HG02588 (cell line): ENCODE measurements around the gene ABCC9.
"Not testable (repeated sequence)": the region's sequence is repeated elsewhere in the genome, so short reads cannot be mapped to it uniquely, and the experiment has no call there.

ENCODE experiments used
- ATAC-seq: cut with Tn5 transposase; IDR thresholded peaks from one replicate; pipeline ENCODE4 v1.9.1; 2021; ENCODE audit warnings: mild to moderate bottlenecking, moderate library complexity; ENCODE audit not compliant: unreplicated experiment

ABCC9 gene

DNA sequence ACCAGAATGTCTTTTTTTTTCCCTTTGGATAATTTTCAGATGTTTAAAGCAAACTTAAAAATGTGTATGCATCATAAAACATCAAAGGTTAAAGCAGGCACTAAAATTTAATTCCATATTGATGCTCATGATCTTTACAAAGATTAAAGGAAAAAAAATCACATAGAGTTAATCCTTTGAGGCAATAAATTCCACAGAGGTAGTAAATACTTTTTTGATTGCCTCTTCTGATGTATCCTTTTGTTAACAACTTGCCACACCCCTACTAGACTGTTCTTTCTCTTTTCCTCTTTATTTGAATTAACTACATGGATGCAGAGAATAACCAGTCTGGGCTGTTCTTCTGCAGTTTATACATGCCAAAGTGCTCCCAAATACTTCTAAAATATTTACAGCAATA lies 121.5 kb downstream of the ABCC9 start:
- ATAC-seq: no peak

DNA sequence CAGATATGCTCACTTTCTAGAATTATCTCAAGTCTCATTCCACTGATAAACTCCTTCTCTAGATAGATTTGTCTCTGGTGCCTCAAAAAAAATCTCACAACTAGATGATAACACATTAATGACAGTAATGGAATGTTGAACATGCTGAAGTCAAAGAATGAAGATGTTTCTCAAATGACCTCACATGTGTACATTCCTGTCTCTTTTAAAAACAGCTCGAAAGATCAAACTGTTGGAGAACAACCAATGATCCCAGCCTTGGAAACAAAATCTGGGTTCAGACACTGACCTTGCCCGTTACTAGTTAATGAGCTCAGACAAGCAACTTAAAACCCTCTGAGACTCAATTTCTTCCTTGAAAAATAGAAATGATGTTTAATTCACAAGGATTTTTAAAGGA lies 122.0 kb downstream of the ABCC9 start:
- no peak for ATAC-seq

DNA sequence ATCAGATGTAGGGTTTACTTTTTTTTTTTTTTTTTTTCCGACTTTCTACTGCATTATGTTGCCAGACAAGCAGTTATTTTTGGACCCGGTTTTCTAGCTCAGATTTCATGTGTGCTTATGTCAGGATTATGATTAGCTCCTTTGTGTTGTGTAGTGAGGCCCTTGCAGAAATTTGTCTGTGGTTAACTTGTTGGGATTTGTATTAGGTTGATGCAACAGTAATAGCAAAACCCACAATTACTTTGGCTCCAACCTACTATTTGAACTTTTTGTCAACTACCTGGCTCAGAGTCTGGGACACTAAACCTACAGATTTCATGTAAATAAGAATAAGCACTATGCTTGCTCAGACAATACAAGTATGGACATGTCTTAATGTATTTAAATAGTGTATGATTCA lies 122.6 kb downstream of the ABCC9 start:
- ATAC-seq: no peak

DNA sequence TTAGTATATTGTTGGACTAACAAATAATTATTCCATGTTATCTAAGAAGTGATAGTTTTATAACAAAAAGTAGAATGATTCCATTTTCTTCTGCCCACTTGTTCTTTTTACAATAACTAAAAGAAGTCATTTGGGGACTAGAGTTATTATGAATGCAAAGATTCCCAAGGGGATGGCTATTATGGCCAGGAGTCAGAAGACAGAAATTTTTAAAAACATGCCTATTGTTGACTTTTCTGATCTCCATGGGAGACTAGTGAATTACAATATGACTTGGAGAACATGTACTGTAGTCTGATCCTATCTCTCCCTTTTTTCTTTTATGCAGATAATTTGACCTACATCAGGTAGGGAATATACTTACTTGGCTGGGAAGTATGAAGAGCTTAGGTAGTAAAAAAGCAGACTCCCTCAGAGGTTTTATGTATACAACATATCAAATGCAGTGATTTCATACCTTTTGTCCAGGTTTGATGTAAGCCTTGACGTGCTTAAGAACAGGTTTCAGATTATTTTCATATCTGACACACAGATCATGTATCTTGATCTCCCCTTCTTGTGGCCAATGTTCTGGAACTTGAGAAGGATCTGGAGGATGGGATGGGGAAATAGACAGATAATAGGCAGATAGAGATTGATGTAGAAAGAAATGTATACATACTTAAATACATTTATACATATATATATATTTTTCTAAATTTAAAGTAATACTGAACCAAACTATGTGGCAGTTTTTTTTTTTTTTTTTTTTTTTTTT lies 125.7 kb downstream of the ABCC9 start:
- ATAC-seq: no peak

DNA sequence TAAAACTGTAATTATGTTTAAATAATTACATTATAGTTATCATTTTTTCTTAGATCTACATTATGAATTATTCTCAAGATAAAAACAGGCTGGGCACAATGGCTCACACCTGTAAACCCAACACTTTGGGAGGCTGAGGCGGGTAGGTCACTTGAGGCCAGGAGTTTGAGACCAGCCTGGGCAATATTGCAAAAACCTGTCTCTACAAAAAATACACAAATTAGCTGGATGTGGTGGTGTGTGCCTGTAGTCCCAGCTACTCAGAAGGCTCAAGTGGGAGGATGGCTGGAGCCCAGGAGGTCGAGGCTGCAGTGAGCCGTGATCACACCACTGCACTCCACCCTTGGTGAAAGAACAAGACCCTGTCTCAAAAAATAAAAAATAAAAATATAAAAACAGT lies 126.4 kb downstream of the ABCC9 start:
- no peak for ATAC-seq

DNA sequence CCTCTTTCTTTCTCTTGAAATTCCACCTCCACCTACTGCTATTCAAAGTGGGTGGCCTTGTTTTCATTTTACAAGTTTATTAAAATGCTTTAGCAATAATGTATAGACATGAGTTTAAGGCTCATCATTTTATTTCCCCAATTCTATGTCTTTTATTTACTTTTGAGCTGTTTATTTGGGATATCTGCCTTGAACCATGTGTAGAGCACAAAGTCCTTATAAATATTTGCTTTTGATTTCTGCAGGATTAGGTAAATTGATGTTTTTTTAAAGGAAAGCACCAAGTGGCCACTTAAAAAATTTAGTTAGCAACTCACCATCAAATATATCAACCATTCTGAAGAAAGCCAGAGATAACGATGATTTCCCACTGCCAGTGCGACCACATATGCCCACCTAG lies 126.9 kb downstream of the ABCC9 start:
- ATAC-seq: no peak

DNA sequence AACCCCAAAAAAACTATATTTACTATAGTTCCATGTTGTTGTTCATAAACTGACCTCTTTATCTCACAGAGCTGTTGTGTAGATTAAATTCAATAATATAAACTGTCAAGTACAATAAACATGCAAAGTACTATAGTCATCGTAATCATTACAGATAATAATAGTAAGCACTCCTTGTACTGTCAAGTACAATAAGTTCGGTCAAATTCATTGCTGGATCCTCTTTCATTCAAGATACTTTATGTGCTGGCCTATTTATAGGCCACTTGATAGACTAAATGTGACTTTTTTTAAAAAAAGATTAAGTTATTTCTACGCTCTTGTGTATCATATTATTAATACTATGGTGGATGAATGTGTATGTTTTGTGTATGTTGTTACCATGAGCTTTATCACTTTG lies 127.5 kb downstream of the ABCC9 start:
- no peak for ATAC-seq

DNA sequence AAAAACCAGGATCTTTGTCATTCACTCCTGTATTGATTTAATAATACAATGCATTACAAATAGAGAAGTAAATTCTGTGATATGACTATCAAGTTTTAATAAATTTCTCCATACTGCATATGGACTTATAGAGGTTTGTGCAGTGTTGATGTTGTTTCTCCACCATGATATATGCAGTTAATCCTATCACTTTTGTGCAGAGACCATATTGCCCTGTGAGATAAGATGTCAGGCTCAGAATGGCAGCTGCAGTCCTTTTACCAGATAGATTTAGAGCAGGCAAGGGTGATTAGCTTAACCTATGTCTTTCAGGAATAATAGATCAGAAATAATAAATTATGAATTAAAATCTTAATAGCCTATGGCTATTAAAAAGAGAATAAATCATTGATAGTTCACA lies 128.1 kb downstream of the ABCC9 start:
- ATAC-seq: no peak

DNA sequence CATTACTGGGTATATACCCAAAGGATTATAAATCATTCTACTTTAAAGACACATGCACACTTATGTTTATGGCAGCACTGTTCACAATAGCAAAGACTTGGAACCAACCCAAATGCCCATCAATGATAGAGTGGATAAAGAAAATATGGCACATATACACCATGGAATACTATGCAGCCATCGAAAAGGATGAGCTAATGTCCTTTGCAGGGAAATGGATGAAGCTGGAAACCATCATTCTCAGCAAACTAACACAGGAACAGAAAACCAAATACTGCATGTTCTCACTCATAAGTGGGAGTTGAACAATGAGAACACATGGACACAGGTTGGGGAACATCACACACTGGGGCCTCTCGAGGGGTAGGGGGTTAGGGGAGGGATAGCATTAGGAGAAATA lies 128.9 kb downstream of the ABCC9 start:
- ATAC-seq: not testable (repeated sequence)

DNA sequence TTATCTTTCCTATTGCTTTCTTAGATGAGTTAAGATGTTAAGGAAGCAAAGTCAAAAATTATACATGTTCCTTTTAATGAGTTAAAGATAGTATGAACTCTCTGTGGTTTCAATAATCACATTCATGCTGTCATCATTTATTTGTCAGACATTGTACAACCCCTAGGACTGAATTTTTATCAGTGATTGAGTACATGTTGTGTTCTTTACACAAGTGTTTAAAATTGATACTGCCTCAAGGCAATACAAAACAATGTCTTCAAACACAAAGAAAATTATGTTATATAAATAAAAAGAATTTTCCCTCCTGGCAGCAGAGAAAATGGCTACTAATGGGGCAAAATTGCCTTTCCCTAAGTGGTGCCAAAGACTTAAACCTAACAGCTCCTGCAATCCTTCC lies 132.1 kb downstream of the ABCC9 start:
- no peak for ATAC-seq

DNA sequence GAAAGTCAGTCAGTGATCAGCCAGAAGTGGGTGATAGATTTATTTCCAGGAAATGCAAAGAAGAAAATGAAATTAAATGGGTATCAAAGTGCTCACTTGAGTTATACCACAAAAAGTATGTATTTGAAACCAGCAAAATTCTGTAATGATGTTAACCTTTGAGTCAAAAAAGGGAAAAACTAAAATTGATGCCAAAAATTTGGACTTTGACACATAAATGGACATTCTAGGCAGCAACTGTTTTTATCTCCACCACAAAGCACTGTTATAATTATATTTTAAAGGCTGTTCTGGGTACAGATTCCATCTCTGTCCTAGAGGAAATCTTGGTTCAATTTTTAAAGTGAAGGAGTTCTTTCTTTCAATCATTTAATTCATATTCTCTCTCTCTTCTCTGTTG lies 135.0 kb downstream of the ABCC9 start:
- ATAC-seq: no peak

DNA sequence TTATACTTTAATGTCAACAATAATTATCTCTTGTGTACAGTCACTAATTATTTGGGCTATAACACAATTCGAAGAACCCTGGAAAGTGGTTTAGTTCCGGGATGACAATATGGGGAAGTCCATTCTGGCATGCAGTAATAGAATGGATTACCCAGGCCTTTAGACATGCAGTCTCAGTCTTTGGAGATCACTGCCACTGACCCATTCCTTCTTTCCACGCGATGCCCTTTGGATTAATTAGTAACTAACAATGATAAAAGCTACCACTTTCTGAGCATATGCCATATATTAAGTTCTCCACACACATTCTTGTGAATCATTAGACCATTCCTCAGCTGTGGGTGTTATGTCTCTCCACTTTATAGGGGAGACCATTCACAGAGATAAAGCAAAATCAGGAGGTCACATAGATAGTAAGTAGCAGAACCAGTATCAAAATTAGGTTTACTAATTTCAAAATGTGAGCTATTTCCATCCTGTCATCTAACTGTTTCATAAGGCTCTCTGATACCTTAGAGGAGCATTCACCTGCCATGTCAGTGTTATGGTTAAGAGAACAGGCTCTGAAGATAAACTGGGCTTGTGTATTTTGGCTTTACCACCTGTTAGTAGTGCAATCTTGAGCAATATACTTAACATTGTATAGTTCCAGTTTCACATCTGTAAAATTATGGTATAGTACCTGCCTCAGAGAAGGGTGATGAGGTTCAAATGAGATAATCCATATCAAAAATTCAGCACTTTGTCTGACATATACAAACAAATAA lies 139.5 kb downstream of the ABCC9 start:
- no peak for ATAC-seq

DNA sequence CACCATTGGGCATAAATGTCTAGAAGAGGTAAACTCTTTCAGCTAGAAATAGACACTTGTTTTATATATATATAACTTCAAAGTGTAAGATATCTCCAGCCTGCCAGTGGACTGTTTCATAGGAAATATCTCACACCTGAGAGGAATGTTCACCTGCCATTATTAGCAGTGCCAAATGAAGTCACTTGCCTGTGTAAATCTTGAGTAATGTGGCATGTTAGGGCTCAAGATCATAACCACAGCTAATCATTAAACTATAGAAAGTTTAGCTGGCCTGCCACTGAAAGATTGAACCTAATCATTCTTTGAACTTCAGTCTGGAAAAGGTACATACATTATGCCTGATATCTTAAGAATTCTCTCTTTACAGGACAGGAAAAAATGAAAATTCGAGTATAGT lies 141.2 kb downstream of the ABCC9 start:
- ATAC-seq: no peak

DNA sequence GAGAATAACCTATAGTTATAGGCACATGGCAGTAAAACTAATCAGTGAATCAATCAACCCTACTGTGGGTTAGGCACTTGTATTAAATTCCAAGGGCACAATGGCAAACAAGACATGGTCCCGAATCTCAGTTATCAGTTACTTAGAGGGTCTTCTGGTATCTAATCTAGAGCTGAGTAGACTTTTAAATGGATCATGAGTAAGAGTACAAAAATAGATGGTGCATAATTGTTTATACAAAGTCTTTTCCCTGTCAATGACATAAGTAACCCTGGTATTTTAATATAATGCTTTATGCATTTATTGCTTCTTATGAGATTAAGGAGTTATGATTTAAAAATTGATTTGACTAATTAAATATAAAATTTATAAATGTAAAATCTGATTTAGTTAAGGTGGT lies 143.7 kb downstream of the ABCC9 start:
- ATAC-seq: no peak

DNA sequence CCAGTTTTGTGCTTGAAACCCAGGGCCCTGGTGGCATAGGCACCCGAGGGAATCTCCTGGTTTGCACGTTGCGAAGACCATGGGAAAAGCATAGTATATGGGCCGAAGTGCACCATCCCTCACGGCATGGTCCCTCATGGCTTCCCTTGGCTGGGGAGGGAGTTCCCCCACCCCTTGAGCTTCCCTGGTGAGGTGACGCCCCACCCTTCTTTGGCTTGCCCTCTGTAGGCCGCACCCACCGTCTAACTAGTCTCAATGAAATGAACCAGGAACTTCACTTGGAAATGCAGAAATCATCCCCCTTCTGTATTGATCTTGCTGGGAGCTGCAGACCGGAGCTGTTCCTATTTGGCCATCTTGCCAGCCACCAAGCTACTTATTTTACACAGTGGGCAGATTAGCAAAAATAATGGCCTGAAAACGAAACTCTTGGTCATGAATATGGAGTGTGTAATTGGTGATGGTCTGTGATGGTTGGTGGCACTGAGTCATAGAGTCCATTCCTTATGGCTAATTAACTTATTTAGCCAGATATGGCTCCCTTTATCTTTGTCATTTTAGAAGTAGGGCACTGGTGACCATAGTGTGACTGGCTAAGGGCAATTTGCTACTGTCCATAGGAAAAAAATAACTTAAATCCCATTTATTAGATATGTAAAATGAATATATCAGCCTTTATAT lies 145.4 kb downstream of the ABCC9 start:
- no peak for ATAC-seq

DNA sequence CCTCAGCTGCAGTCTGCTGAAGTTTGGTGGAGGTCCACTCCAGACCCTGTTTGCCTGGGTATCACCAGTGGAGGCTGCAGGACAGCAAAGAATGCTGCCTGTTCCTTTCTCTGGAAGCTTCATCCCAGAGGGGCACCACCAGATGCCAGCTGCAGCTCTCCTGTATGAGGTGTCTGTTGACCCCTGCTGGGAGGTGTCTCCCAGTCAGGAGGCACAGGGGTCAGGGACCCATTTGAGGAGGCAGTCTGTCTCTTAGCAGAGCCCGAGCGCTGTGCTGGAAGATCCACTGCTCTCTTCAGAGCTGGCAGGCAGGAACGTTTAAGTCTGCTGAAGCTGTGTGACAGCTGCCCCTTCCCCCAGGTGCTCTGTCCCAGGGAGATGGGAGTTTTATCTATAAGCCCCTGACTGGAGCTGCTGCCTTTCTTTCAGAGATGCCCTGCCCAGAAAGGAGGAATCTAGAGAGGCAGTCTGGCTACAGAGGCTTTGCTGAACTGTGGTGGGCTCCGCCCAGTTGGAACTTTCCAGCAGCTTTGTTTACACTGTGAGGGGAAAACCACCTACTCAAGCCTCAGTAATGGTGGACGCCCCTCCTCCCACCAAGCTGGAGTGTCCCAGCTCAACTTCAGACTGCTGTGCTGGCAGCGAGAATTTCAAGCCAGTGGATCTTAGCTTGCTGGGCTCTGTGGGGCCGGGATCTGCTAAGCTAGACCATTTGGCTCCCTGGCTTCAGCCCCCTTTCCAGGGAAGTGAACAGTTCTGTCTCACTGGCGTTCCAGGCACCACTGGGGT lies 146.2 kb downstream of the ABCC9 start:
- not testable (repeated sequence) for ATAC-seq

DNA sequence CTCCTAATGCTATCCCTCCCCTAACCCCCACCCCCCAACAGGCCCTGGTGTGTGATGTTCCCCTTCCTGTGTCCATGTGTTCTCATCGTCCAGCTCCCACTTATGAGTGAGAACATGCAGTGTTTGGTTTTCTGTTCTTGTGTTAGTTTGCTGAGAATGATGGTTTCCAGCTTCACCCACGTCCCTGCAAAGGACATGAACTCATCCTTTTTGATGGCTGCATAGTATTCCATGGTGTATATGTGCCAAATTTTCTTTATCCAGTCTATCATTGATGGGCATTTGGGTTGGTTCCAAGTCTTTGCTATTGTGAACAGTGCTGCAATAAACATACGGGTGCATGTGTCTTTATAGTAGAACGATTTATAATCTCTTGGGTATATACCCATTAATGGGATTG lies 151.5 kb downstream of the ABCC9 start:
- not testable (repeated sequence) for ATAC-seq

DNA sequence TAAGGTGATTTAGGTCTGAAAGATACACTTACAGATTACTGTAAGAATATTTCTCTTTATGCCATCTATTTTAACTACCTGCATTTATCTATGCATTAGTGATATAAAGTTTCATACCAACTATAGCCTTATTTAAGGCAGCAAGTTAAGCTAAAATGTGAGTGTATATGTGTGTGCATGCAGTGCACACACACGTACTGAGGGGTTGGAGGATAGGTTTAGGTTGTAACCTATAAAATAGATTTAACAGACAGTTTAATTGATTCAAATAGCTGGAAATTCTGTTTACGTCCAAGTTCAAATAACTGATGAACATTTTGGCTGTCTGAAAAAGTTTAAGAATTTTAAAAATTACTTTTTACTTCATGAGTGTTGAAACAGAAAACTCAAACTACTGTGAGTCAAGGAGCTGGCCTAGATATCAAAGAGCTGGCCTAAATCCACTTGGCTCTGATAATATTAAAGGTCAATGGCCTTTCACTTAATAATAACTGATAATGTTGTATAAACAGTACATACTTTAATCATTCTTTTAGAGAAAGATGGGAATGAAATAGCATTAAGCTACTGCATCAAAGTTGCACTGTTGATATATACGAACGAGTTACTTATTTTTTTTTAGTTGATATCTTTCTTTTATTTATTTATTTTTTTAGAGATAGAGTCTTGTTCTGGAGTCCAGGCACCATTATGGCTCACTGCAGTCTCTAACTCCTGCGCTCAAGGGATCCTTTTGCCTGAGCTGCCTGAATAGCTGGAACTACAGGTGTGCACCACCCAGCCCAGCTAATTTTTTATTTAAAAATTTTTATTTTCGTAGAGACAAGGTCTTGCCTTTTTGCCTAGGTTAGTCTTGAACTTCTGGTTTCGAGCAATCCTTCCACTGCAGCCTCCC lies 152.9 kb downstream of the ABCC9 start:
- no peak for ATAC-seq

DNA sequence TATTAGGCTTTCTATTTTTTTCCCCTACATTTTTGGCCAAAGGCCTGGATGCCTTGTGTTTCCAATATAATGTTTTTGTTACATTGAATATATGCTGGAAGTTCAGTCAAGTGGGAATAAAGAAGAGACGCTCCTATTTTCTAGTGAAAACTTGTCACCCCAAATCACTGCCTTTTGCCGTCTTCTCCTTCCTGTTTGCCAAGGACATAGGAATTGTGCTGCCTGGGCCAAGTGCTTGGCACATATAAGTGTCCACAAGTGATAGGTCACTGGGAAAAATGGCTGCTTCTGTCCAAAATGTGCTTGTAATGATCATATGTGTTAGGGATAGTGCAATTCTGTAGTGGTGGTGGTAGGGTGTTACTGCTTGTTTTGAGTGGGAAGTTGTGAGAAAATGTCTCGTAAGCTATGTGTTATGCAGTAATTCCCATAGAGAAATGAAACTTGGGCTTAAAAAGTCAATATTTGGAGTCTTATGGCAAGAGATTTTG lies 155.1 kb downstream of the ABCC9 start:
- no peak for ATAC-seq

DNA sequence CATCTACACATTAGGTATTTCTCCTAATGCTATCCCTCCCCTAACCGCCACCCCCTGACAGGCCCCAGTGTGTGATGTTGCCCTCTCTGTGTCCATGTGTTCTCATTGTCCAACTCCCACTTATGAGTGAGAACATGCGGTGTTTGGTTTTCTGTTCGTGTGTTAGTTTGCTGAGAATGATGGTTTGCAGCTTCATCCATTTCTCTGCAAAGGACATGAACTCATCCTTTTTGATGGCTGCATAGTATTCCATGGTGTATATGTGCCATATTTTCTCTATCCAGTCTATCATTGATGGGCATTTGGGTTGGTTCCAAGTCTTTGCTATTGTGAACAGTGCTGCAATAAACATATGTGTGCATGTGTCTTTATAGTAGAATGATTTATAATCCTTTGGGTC lies 158.5 kb downstream of the ABCC9 start:
- ATAC-seq: not testable (repeated sequence)
